ENCODE results near the gene SKI.

SKI gene

GRCh38 chr1:2194898-2195673, 33.0 kb upstream of the SKI start:
- peak; percentile 88 for DNase-seq

GRCh38 chr1:2195785-2196184, 32.3 kb upstream of the SKI start:
- no peak for DNase-seq

- no peak for DNase-seq
These were observed 31.0 kb upstream of the SKI start for GRCh38 chr1:2196901-2197638.

GRCh38 chr1:2197707-2198165, 30.4 kb upstream of the SKI start:
- DNase-seq = no peak

- DNase-seq = no peak
These were observed 29.5 kb upstream of the SKI start for GRCh38 chr1:2198571-2198970.

- DNase-seq = peak; percentile 91
These were observed 28.9 kb upstream of the SKI start for GRCh38 chr1:2199042-2199810.

GRCh38 chr1:2200308-2200943, 27.7 kb upstream of the SKI start:
- DNase-seq = no peak

- no peak for DNase-seq
These were observed 27.1 kb upstream of the SKI start for GRCh38 chr1:2201062-2201461.

- DNase-seq = no peak
These were observed 26.0 kb upstream of the SKI start for GRCh38 chr1:2202008-2202575.

GRCh38 chr1:2202843-2203601, 25.1 kb upstream of the SKI start:
- no peak for DNase-seq

- DNase-seq = no peak
These were observed 24.3 kb upstream of the SKI start for GRCh38 chr1:2203671-2204414.

- DNase-seq = peak; percentile 78
These were observed 23.5 kb upstream of the SKI start for GRCh38 chr1:2204415-2205190.

- DNase-seq = peak; percentile 95
These were observed 22.7 kb upstream of the SKI start for GRCh38 chr1:2205191-2205952.

GRCh38 chr1:2206813-2207487, 21.2 kb upstream of the SKI start:
- DNase-seq = no peak

- peak; percentile 68 for DNase-seq
These were observed 19.5 kb upstream of the SKI start for GRCh38 chr1:2208309-2209239.

GRCh38 chr1:2209400-2210083, 18.6 kb upstream of the SKI start:
- DNase-seq = no peak
